ENCODE data around the gene PMEL.

Gene PMEL

GRCh38 chr12:55965240-55965639 lies 602 bp downstream of the PMEL start:
- H3K36me3 ChIP-seq (ENCODE audit: control insufficient read depth in 1 of 2, insufficient read depth in 2 of 2, low read length in 2 of 2): no peaks in the 10 kb centered on the region
- no peaks in the 10 kb centered on the region for H3K9me3 ChIP-seq (ENCODE audit: control insufficient read depth in 1 of 2, low read length in 2 of 2)
- no peak overlapping the region for H3K4me3 ChIP-seq (ENCODE audit: low read depth in 1 of 2, low read length in 2 of 2)
- H3K27me3 ChIP-seq (ENCODE audit: low read depth, low read length): no peaks in the 10 kb centered on the region
- H3K4me1 ChIP-seq (ENCODE audit: control insufficient read depth in 1 of 2, insufficient read depth in 2 of 2, low read length in 2 of 2): peaks cover 7 to 14% of the 10 kb centered on the region in 2 donors
- H3K27ac ChIP-seq (ENCODE audit: low read length): no peak overlapping the region

DNA sequence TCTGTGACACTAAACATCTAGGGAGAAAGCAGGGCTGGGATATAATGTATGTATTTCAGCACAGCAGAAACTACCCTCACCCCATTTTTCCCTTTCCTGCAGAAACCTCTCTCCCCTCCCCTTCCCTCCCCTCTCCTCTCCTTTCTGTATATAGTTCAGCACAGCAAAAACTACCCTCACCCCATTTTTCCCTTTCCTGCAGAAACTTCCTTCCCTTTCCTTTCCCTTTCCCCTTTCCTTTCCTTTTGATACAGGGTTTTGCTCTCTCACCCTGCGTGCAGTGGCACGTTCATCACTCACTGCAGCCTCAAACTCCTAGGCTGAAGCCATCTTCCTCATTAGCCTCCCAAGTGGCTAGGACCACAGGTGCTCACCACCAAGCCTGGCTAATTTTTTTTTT lies 2.1 kb downstream of the PMEL start:
- peaks cover 7 to 14% of the 10 kb centered on the region in 2 donors for H3K4me1 ChIP-seq (ENCODE audit: control insufficient read depth in 1 of 2, insufficient read depth in 2 of 2, low read length in 2 of 2)
- no peaks in the 10 kb centered on the region for H3K36me3 ChIP-seq (ENCODE audit: control insufficient read depth in 1 of 2, insufficient read depth in 2 of 2, low read length in 2 of 2)
- no peak overlapping the region for H3K4me3 ChIP-seq (ENCODE audit: low read depth in 1 of 2, low read length in 2 of 2)
- H3K9me3 ChIP-seq (ENCODE audit: control insufficient read depth in 1 of 2, low read length in 2 of 2): no peaks in the 10 kb centered on the region
- H3K27me3 ChIP-seq (ENCODE audit: low read depth, low read length): no peaks in the 10 kb centered on the region
- no peak overlapping the region for H3K27ac ChIP-seq (ENCODE audit: low read length)

GRCh38 chr12:55957106-55957859 lies 8.6 kb downstream of the PMEL start:
- no peak overlapping the region for H3K4me3 ChIP-seq (ENCODE audit: low read depth in 1 of 2, low read length in 2 of 2)
- no peaks in the 10 kb centered on the region for H3K9me3 ChIP-seq (ENCODE audit: control insufficient read depth in 1 of 2, low read length in 2 of 2)
- no peaks in the 10 kb centered on the region for H3K27me3 ChIP-seq (ENCODE audit: low read depth, low read length)
- H3K27ac ChIP-seq (ENCODE audit: low read length): no peak overlapping the region
- peaks cover 11 to 18% of the 10 kb centered on the region in 2 donors for H3K36me3 ChIP-seq (ENCODE audit: control insufficient read depth in 1 of 2, insufficient read depth in 2 of 2, low read length in 2 of 2)
- no peaks in the 10 kb centered on the region for H3K4me1 ChIP-seq (ENCODE audit: control insufficient read depth in 1 of 2, insufficient read depth in 2 of 2, low read length in 2 of 2)

- Histone ChIP-seq H3K27ac (ENCODE audit: low read length) (no peak overlapping the region), H3K4me3 (ENCODE audit: low read depth in 1 of 2, low read length in 2 of 2) (no peak overlapping the region), H3K27me3 (ENCODE audit: low read depth, low read length) (no peaks in the 10 kb centered on the region), H3K36me3 (ENCODE audit: control insufficient read depth in 1 of 2, insufficient read depth in 2 of 2, low read length in 2 of 2) (peaks cover 25 to 31% of the 10 kb centered on the region in 2 donors), H3K4me1 (ENCODE audit: control insufficient read depth in 1 of 2, insufficient read depth in 2 of 2, low read length in 2 of 2) (no peaks in the 10 kb centered on the region), H3K9me3 (ENCODE audit: control insufficient read depth in 1 of 2, low read length in 2 of 2) (no peaks in the 10 kb centered on the region)
Measured at GRCh38 chr12:55955800-55956508, 9.9 kb downstream of the PMEL start.

DNA sequence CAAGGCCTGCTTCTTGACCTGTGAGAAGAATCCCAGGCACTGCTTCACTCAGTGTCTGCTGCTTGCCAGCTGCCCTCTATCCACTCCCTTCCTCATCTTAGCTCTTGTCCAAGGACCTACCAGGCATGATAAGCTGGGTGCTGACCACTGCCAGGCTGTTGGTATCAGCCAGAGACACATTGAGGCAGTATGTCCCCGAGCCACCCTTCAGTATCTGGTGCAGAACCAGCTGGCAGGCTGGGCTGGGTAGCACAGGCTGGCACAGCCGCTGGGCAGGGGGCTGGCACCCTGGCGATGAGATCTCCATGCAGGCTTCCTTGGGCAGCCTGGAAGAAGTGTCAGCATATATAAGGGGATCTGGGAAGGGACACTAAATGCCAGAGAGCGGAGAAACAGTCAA lies 10.5 kb downstream of the PMEL start:
- Histone ChIP-seq H3K9me3 (ENCODE audit: control insufficient read depth in 1 of 2, low read length in 2 of 2) (no peaks in the 10 kb centered on the region), H3K4me3 (ENCODE audit: low read depth in 1 of 2, low read length in 2 of 2) (no peak overlapping the region), H3K27me3 (ENCODE audit: low read depth, low read length) (no peaks in the 10 kb centered on the region), H3K27ac (ENCODE audit: low read length) (no peak overlapping the region), H3K4me1 (ENCODE audit: control insufficient read depth in 1 of 2, insufficient read depth in 2 of 2, low read length in 2 of 2) (no peaks in the 10 kb centered on the region), H3K36me3 (ENCODE audit: control insufficient read depth in 1 of 2, insufficient read depth in 2 of 2, low read length in 2 of 2) (peaks cover 25 to 32% of the 10 kb centered on the region in 2 donors)

DNA sequence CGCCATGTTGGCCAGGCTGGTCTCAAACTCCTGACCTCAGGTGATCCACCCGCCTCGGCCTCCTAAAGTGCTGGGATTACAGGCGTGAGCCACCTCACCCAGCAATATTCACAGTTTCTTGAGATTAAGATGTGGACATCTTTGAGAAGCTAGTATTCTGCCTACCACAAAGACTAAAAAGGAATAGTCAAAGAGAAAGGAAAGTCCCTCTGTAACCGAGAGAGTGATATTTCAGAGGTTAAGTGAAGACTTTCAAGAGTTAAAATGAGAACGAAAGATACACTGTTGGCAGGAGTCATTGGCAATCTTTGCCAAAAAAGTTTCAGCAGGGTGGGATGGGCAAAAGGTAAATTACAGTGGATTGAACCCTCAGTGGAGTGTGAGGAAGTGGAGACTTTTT lies 19.3 kb downstream of the PMEL start:
- H3K27me3 ChIP-seq (ENCODE audit: low read depth, low read length): no peaks in the 10 kb centered on the region
- H3K9me3 ChIP-seq (ENCODE audit: control insufficient read depth in 1 of 2, low read length in 2 of 2): no peaks in the 10 kb centered on the region
- H3K27ac ChIP-seq (ENCODE audit: low read length): no peak overlapping the region
- no peak overlapping the region for H3K4me3 ChIP-seq (ENCODE audit: low read depth in 1 of 2, low read length in 2 of 2)
- H3K36me3 ChIP-seq (ENCODE audit: control insufficient read depth in 1 of 2, insufficient read depth in 2 of 2, low read length in 2 of 2): peaks cover 18 to 32% of the 10 kb centered on the region in 2 donors
- H3K4me1 ChIP-seq (ENCODE audit: control insufficient read depth in 1 of 2, insufficient read depth in 2 of 2, low read length in 2 of 2): no peaks in the 10 kb centered on the region

- no peaks in the 10 kb centered on the region for H3K27me3 ChIP-seq (ENCODE audit: low read depth, low read length)
- H3K36me3 ChIP-seq (ENCODE audit: control insufficient read depth in 1 of 2, insufficient read depth in 2 of 2, low read length in 2 of 2): peaks cover 21 to 22% of the 10 kb centered on the region in 2 donors
- H3K4me1 ChIP-seq (ENCODE audit: control insufficient read depth in 1 of 2, insufficient read depth in 2 of 2, low read length in 2 of 2): peaks cover 0 to 6% of the 10 kb centered on the region in 2 donors
- H3K27ac ChIP-seq (ENCODE audit: low read length): no peak overlapping the region
- H3K4me3 ChIP-seq (ENCODE audit: low read depth in 1 of 2, low read length in 2 of 2): no peak overlapping the region
- no peaks in the 10 kb centered on the region for H3K9me3 ChIP-seq (ENCODE audit: control insufficient read depth in 1 of 2, low read length in 2 of 2)
Measured at GRCh38 chr12:55942577-55943136, 23.2 kb downstream of the PMEL start.

- H3K36me3 ChIP-seq (ENCODE audit: control insufficient read depth in 1 of 2, insufficient read depth in 2 of 2, low read length in 2 of 2): peaks cover 21 to 22% of the 10 kb centered on the region in 2 donors
Measured at GRCh38 chr12:55942055-55942454, 23.8 kb downstream of the PMEL start.

DNA sequence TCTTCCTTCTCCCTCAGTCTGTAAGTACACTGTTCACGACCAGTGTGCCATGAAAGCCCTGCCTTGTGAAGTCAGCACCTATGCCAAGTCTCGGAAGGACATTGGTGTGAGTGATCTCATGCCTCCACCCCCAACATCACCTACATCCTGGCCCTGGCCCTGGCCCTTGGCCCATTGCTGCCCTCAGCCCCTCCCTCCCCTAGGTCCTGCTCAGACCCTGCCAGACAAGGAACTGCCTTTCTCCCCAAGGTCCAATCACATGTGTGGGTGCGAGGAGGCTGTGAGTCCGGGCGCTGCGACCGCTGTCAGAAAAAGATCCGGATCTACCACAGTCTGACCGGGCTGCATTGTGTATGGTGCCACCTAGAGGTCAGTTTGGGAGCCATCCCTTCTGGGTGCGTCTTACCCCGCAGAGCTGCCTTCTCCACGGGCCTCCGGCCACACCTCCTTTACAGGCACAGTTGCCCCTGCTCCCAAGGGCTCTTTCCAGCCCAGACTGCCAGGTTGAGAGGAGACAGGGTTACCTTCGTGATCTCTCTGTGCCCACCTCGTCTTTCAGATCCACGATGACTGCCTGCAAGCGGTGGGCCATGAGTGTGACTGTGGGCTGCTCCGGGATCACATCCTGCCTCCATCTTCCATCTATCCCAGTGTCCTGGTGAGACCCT lies 25.6 kb downstream of the PMEL start:
- H3K36me3 ChIP-seq (ENCODE audit: control insufficient read depth in 1 of 2, insufficient read depth in 2 of 2, low read length in 2 of 2): peaks cover 18 to 22% of the 10 kb centered on the region in 2 donors
- H3K27me3 ChIP-seq (ENCODE audit: low read depth, low read length): no peaks in the 10 kb centered on the region
- H3K27ac ChIP-seq (ENCODE audit: low read length): peak overlapping the region; percentile 58
- no peaks in the 10 kb centered on the region for H3K9me3 ChIP-seq (ENCODE audit: control insufficient read depth in 1 of 2, low read length in 2 of 2)
- no peak overlapping the region for H3K4me3 ChIP-seq (ENCODE audit: low read depth in 1 of 2, low read length in 2 of 2)
- peaks cover 0 to 6% of the 10 kb centered on the region in 2 donors for H3K4me1 ChIP-seq (ENCODE audit: control insufficient read depth in 1 of 2, insufficient read depth in 2 of 2, low read length in 2 of 2)

More at GRCh38 chr12:55942055-55942454, 23.8 kb downstream of the PMEL start:
- no peak overlapping the region for H3K27ac ChIP-seq (ENCODE audit: low read length)
- no peaks in the 10 kb centered on the region for H3K27me3 ChIP-seq (ENCODE audit: low read depth, low read length)
- peaks cover 0 to 6% of the 10 kb centered on the region in 2 donors for H3K4me1 ChIP-seq (ENCODE audit: control insufficient read depth in 1 of 2, insufficient read depth in 2 of 2, low read length in 2 of 2)
- no peak overlapping the region for H3K4me3 ChIP-seq (ENCODE audit: low read depth in 1 of 2, low read length in 2 of 2)
- H3K9me3 ChIP-seq (ENCODE audit: control insufficient read depth in 1 of 2, low read length in 2 of 2): no peaks in the 10 kb centered on the region

- peaks cover 11 to 22% of the 10 kb centered on the region in 2 donors for H3K36me3 ChIP-seq (ENCODE audit: control insufficient read depth in 1 of 2, insufficient read depth in 2 of 2, low read length in 2 of 2)
- H3K4me1 ChIP-seq (ENCODE audit: control insufficient read depth in 1 of 2, insufficient read depth in 2 of 2, low read length in 2 of 2): peaks cover 0 to 6% of the 10 kb centered on the region in 2 donors
- H3K27ac ChIP-seq (ENCODE audit: low read length): no peak overlapping the region
- no peaks in the 10 kb centered on the region for H3K9me3 ChIP-seq (ENCODE audit: control insufficient read depth in 1 of 2, low read length in 2 of 2)
- H3K4me3 ChIP-seq (ENCODE audit: low read depth in 1 of 2, low read length in 2 of 2): no peak overlapping the region
- H3K27me3 ChIP-seq (ENCODE audit: low read depth, low read length): no peaks in the 10 kb centered on the region
Measured at GRCh38 chr12:55938826-55939501, 26.9 kb downstream of the PMEL start.
